HG03045 (cell line): ENCODE results near the gene PTGER2.

Source experiments
- ATAC-seq: cut with Tn5 transposase; IDR thresholded peaks from one replicate; pipeline ENCODE4 v1.9.1; 2021; ENCODE audit warnings: mild to moderate bottlenecking, moderate library complexity; ENCODE audit not compliant: unreplicated experiment

Gene PTGER2

DNA sequence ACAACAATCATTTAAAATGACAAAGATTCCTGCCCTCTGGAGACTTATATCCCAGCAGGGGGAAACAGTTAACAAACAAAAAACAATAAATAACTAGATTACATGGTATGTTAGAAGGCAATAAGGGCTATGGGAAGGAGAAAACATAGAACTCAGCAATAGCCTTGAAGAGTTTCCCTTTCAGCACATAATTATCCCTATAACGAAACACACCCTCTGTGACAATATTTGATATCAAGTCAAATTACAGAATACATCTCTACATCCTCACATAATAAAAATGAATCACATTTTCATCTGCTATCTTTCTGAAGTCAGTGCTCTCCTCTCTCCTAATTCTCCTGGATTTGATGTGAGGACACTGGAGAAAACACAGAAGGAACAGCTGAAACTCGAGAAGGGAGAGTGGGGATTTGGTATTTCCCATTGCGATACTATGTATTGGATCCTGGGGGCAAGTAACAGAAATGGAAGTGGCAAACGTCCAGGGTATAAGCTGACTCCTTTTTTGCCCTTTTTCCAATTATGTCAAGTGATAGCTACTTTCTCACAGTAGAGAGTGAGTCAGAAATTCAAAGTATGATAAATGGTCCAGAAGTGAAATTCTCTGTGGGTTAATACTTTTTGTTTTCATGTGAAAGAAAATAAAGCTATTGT is 9.7 kb upstream of the PTGER2 start:
- ATAC-seq: no peak

DNA sequence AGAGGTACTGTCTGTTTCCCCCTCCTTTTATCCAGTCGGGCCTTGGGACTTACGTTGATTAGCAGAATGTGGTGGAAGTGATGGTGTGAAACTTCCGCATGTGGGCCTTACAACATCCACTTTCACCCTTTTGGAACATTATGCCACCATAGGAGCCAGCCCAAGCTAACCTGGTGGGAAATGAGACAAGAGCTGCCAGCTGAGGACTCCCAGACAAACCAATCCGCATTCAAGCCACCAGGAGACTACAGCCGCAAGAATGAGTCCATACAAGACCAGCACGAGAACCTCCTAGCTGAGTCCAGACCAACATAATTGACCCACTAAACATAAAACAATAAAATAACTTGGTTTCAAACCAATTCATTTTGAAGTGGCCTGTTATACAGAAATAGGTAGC is 9.1 kb upstream of the PTGER2 start:
- ATAC-seq: no peak

- no peak for ATAC-seq
These were observed 6.7 kb upstream of the PTGER2 start for GRCh38 chr14:52307376-52307775.

DNA sequence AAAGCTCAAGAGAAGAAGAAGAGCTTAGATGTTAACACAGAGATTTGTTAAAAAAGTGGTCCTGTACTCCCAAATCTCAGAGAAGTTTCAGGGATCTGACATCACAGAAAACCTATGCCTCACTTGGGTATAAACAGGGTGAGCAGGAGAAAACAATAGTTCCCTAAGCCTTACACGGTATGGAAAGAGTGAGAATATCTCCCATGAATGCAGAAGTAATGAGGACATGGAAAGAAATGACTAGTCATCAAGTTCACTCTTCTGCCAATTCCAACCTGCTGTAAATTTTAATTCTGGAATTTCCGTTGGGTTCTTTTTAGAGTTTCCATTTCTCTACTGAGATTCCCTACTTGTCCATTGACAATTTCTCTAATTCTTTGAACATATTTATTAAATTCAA is 6.2 kb upstream of the PTGER2 start:
- no peak for ATAC-seq

DNA sequence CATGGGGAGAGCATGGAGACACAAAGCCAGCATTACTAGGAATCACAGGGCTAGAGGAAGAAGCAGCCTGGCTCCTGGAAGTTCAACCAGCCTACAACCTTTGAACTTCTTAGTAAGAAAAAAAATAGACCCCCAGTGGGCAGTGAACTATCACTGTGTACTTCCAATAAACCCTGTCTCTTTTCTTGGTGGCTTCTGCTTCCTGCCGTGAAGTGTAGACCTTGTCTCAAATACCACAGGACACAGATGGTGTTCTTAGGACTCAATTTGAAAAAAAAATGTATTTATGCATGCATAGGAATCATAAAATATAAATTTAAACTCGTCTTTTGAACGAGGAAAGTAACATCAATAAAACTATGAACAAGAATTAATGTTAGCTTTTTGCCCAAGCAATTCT is 3.6 kb upstream of the PTGER2 start:
- ATAC-seq: no peak

DNA sequence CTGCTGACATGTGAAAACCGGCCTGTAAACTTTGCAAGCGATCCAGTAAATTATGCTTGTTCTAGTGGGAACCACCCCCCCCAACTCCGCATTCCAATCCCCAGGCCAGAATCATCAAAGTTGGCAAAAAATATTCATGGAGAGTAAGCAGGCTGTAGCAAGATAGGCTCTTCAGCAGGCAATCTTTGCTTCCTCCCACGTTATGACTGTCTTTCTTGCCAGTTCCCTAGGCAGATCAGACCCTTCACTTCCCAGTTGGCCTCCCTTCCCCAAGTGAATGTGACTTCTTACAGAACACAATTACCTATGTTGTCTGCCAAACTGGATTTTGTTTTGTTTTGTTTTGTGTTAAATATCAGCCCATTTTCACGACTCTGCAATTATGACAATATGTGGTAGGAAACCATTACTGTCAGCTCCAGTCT is 1.2 kb upstream of the PTGER2 start:
- no peak for ATAC-seq

DNA sequence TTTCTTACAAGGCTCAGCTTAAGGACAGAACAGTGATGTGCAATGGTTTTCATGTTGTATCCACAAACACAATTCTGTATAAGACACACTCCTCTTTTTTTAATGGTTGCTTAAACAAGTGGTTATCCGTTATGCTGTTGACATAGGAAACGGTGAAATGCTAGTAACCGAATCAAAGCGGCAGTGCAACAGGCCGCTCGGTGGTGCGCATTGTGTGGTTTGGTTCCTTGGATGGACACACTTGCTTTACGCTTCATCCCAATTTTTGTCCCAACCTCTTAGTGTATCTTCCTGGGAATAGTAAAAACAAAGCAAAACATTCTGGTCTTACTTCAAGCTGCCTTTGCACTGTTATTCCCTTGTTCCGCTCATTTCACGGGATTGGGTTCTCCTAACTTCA is 650 bp upstream of the PTGER2 start:
- ATAC-seq: no peak

DNA sequence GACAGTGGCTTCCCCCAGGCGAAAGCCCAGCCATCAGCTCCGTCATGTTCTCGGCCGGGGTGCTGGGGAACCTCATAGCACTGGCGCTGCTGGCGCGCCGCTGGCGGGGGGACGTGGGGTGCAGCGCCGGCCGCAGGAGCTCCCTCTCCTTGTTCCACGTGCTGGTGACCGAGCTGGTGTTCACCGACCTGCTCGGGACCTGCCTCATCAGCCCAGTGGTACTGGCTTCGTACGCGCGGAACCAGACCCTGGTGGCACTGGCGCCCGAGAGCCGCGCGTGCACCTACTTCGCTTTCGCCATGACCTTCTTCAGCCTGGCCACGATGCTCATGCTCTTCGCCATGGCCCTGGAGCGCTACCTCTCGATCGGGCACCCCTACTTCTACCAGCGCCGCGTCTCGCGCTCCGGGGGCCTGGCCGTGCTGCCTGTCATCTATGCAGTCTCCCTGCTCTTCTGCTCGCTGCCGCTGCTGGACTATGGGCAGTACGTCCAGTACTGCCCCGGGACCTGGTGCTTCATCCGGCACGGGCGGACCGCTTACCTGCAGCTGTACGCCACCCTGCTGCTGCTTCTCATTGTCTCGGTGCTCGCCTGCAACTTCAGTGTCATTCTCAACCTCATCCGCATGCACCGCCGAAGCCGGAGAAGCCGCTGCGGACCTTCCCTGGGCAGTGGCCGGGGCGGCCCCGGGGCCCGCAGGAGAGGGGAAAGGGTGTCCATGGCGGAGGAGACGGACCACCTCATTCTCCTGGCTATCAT is 663 bp downstream of the PTGER2 start:
- ATAC-seq: peak; percentile 32

GRCh38 chr14:52315355-52315718 is 1.2 kb downstream of the PTGER2 start:
- peak; percentile 4 for ATAC-seq

GRCh38 chr14:52318062-52318461 is 4.0 kb downstream of the PTGER2 start:
- ATAC-seq: no peak

GRCh38 chr14:52318826-52319645 is 4.9 kb downstream of the PTGER2 start:
- no peak for ATAC-seq

- no peak for ATAC-seq
These were observed 5.8 kb downstream of the PTGER2 start for GRCh38 chr14:52319919-52320318.

DNA sequence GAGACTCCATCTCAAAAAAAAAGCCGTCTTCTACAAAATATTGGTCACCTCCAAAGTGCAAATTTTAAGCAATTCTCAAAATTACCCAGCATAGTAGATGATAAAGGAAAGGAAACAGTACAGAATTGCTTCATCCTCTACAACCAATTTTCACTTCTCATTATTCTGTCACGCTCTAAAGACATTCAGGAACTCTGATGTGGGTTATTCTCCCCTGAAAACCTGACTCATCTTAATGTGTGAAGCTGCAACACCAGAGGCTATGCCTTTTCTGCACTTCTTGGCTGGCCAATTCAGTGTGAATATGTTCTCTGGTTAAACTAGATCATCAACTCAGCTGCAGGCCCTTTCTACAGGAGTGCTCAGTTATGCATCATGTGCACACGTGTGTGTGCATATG is 11.0 kb downstream of the PTGER2 start:
- peak; percentile 92 for ATAC-seq

- no peak for ATAC-seq
These were observed 11.5 kb downstream of the PTGER2 start for GRCh38 chr14:52325630-52326029.

DNA sequence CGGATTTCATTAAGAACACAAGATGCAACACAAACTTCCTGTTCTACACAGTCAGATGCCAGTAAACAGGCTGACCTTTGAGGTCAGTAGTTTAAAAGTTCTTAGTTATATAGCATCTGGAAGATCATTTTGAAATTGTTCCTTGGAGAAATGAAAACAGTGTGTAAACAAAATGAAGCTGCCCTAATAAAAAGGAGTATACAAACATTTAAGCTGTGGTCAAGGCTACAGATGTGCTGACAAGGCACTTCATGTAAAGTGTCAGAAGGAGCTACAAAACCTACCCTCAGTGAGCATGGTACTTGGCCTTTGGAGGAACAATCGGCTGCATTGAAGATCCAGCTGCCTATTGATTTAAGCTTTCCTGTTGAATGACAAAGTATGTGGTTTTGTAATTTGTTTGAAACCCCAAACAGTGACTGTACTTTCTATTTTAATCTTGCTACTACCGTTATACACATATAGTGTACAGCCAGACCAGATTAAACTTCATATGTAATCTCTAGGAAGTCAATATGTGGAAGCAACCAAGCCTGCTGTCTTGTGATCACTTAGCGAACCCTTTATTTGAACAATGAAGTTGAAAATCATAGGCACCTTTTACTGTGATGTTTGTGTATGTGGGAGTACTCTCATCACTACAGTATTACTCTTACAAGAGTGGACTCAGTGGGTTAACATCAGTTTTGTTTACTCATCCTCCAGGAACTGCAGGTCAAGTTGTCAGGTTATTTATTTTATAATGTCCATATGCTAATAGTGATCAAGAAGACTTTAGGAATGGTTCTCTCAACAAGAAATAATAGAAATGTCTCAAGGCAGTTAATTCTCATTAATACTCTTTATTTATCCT is 13.5 kb downstream of the PTGER2 start:
- ATAC-seq: no peak

DNA sequence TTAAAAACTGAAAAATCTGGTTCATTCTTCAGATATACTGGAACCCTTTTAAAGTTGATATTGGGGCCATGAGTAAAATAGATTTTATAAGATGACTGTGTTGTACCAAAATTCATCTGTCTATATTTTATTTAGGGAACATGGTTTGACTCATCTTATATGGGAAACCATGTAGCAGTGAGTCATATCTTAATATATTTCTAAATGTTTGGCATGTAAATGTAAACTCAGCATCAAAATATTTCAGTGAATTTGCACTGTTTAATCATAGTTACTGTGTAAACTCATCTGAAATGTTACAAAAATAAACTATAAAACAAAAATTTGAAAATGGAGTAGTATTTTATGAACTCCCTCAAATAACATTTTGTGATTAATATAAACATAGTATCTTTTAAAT is 14.2 kb downstream of the PTGER2 start:
- no peak for ATAC-seq

DNA sequence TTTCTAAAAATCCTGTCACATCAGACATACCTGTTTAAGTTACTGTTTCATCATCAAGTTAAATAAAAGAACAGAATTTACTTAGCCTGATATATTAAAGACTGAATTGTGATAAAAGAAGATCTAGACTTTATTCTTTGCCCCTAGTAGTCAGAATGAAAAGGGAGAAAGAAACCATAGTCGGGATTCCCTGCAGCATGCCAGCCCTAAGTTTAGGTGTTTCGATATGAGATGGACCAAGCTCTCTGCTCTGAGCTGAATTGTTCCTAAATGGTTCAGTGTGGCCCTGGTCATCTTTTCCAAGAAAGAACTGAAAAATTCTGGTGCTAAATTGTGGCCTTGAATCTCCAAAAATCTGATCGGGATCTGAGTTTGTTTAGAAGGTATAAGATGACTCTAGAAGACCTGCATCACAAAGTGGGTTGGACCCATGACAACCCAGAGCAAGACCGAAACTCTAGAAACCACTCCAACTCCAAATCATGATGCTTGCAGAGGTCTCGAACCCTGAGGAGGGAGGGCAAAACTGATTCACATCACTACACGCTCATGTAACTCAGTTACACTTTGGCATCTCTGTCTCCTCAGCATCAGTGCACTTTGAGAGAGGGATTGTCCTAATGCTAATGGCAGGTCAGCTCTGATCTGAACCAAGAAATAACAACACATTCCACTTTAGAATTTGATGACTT is 15.7 kb downstream of the PTGER2 start:
- no peak for ATAC-seq

GRCh38 chr14:52332269-52332668 is 18.2 kb downstream of the PTGER2 start:
- ATAC-seq: no peak

- no peak for ATAC-seq
These were observed 19.0 kb downstream of the PTGER2 start for GRCh38 chr14:52333108-52333507.
